Large intestine (tissue), 3 donors: ENCODE measurements around the gene SHROOM3. TPM values are rescaled to one million over a fixed set of nuclear protein-coding genes. Genes with fewer than 3 reads are reported as not detected.

Source experiments
- DNase-seq, 2 donors: peaks; one replicate each; pipeline versions ENCODE4 v3.0.0 to v3.0.0-alpha.2; 2013
- H3K27ac ChIP-seq: one replicate; pipeline ENCODE4 v1.5.1; 2013; ENCODE audit warnings: low read length
- H3K27me3 ChIP-seq: 2 replicates; pipeline ENCODE4 v1.6.1; 2013; ENCODE audit warnings: low read length; ENCODE audit not compliant: control insufficient read depth, insufficient read depth
- H3K36me3 ChIP-seq: 2 replicates; pipeline ENCODE4 v1.6.1; 2013; ENCODE audit warnings: low read length; ENCODE audit not compliant: control insufficient read depth, insufficient read depth
- H3K4me1 ChIP-seq: one replicate; pipeline ENCODE4 v1.6.1; 2013; ENCODE audit warnings: low read length; ENCODE audit not compliant: control insufficient read depth, insufficient read depth
- H3K4me3 ChIP-seq: one replicate; pipeline ENCODE4 v1.5.1; 2013; ENCODE audit warnings: low read length
- H3K9me3 ChIP-seq: one replicate; pipeline ENCODE4 v1.6.1; 2013; ENCODE audit warnings: mild to moderate bottlenecking, low read depth, low read length, moderate library complexity; ENCODE audit not compliant: control insufficient read depth
- WGBS: methylation state at CpG from one replicate; pipeline ENCODE4 v1.1.5; 2013; ENCODE audit warnings: low lambda C conversion rate; ENCODE audit not compliant: insufficient coverage; 5-methylcytosine and 5-hydroxymethylcytosine counted together
- polyA plus RNA-seq: library from polyadenylated mRNA; unstranded; fragments of 120-200 nt; gene quantifications from one replicate; pipeline ENCODE4 v1.2.1, GENCODE V29; 2013

Gene SHROOM3
- polyA plus RNA-seq, 1 donor, result 27.8 TPM

- Histone ChIP-seq H3K4me3 (no peak overlapping the region), H3K36me3 (no peaks in the 10 kb centered on the region), H3K9me3 (no peaks in the 10 kb centered on the region), H3K27me3 (no peaks in the 10 kb centered on the region), H3K4me1 (peaks cover 40% of the 10 kb centered on the region), H3K27ac (peak overlapping the region; percentile 63)
- peak; percentile 61 to 81 for DNase-seq
- no CpG with 5 or more reads among the region's 4 CpGs for WGBS
These were observed 185.9 kb downstream of the SHROOM3 start for GRCh38 chr4:76620723-76621468.

GRCh38 chr4:76622126-76622525 is 187.1 kb downstream of the SHROOM3 start:
- DNase-seq, result peak in 1 of 2 donors; percentile 42
- Histone ChIP-seq H3K4me1 (peaks cover 40% of the 10 kb centered on the region), H3K9me3 (no peaks in the 10 kb centered on the region), H3K27me3 (no peaks in the 10 kb centered on the region), H3K36me3 (no peaks in the 10 kb centered on the region), H3K27ac (peak overlapping the region; percentile 33), H3K4me3 (no peak overlapping the region)
- WGBS, result 0% methylated on average over 1 of the region's 4 CpGs

DNA sequence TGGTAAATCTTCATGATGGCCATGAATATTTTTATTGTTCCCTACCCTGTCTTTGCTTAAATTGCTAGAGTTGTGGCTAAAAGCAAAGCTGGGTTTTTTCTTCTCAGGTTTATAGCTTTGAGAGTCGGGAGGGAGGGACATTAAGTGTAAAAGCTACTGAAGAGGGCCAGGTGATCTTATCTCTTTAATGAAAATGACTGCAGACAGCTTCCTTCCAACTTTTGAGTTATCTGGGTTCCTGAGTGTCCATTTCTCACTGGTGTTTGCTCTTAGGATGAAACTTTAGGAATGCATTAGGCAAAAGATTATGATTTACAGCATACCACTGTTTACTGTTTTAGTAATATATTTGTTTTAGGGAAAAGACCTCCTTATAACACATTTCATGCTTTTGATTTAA is 187.7 kb downstream of the SHROOM3 start:
- Histone ChIP-seq H3K27ac (peak overlapping the region; percentile 33), H3K27me3 (no peaks in the 10 kb centered on the region), H3K36me3 (no peaks in the 10 kb centered on the region), H3K9me3 (no peaks in the 10 kb centered on the region), H3K4me3 (no peak overlapping the region), H3K4me1 (peaks cover 40% of the 10 kb centered on the region)
- no CpG with 5 or more reads among the region's 1 CpG for WGBS
- DNase-seq, result no peak

GRCh38 chr4:76623217-76624045 is 188.4 kb downstream of the SHROOM3 start:
- H3K4me3 ChIP-seq, result no peak overlapping the region
- H3K27ac ChIP-seq, result peak overlapping the region; percentile 33
- H3K9me3 ChIP-seq, result no peaks in the 10 kb centered on the region
- H3K4me1 ChIP-seq, result peaks cover 40% of the 10 kb centered on the region
- H3K27me3 ChIP-seq, result no peaks in the 10 kb centered on the region
- WGBS, result 86% methylated on average over 2 of the region's 4 CpGs
- no peak for DNase-seq
- no peaks in the 10 kb centered on the region for H3K36me3 ChIP-seq

- H3K4me1 ChIP-seq, result peaks cover 40% of the 10 kb centered on the region
These were observed 189.2 kb downstream of the SHROOM3 start for GRCh38 chr4:76624241-76624681.

GRCh38 chr4:76624931-76625715 is 190.1 kb downstream of the SHROOM3 start:
- Histone ChIP-seq H3K27ac (peak overlapping the region; percentile 33), H3K4me1 (peaks cover 40% of the 10 kb centered on the region), H3K27me3 (no peaks in the 10 kb centered on the region), H3K36me3 (peaks cover 11% of the 10 kb centered on the region), H3K9me3 (no peaks in the 10 kb centered on the region), H3K4me3 (no peak overlapping the region)
- no peak for DNase-seq
- 83% methylated on average over 2 of the region's 3 CpGs for WGBS

More at GRCh38 chr4:76624241-76624681, 189.2 kb downstream of the SHROOM3 start:
- H3K27ac ChIP-seq, result peak overlapping the region; percentile 33
- peak; percentile 68 to 81 for DNase-seq
- H3K4me3 ChIP-seq, result no peak overlapping the region
- no peaks in the 10 kb centered on the region for H3K9me3 ChIP-seq
- WGBS, result no CpG with 5 or more reads among the region's 9 CpGs
- no peaks in the 10 kb centered on the region for H3K27me3 ChIP-seq
- peaks cover 6% of the 10 kb centered on the region for H3K36me3 ChIP-seq

DNA sequence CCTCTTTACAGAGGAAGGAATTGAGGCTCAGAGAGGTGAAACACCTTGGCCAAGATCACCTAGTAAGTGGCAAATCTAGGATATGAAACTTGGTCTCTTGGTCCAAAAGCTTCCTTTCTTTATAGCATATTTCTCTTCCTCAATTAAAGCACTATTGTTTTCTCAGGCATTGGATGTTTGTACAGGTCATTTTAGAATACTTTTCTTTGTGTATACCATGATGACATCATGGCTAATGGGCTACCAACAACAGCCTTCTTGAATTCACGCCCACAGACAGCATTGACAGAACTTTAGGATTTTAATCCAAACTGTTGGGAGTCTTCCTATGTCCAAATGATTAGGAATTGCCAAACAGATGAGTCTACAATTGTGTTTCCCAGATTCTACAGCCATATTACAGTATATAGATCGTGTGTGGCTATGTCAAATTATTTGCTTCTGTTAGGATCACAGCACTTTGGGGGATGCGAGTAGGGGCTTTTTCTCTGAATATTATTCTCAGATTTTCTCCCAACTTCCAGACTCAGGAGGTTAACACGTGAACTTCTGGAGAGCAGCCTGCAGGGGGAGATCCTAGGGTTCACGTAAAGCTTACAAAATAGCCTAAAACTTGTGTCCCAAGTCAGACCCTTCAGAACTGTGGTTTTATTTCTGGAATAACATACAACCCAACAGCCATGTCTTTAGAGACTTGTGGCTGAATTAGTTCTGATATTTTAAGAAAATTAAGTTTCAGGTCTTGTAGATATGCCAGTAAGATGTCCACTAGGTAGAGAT is 191.8 kb downstream of the SHROOM3 start:
- H3K4me1 ChIP-seq, result peaks cover 22% of the 10 kb centered on the region
- no peaks in the 10 kb centered on the region for H3K27me3 ChIP-seq
- no peaks in the 10 kb centered on the region for H3K9me3 ChIP-seq
- no CpG with 5 or more reads among the region's 5 CpGs for WGBS
- peaks cover 11% of the 10 kb centered on the region for H3K36me3 ChIP-seq
- H3K27ac ChIP-seq, result no peak overlapping the region
- no peak for DNase-seq
- no peak overlapping the region for H3K4me3 ChIP-seq

GRCh38 chr4:76628251-76628650 is 193.2 kb downstream of the SHROOM3 start:
- WGBS, result no CpG with 5 or more reads among the region's 1 CpG
- H3K27ac ChIP-seq, result no peak overlapping the region

DNA sequence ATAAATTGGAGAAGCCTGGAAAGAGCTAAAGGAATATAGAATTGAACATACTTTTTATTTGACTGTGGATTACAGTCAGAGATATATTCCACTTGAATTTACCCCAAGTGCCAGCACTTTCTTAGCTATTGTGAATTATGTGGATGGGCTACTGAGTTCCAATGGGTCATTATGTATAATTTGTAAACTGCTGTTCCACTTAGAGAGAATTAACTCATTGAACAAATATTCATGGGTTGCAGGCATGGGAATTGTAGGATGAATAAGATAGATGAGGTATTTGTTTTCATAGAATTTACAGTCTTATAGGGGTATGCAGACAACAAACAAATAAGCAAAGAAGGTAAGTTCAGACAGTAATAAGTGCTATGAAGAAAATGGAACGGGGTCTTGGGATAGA is 195.7 kb downstream of the SHROOM3 start:
- H3K36me3 ChIP-seq, result peaks cover 11% of the 10 kb centered on the region
- DNase-seq, result no peak
- H3K9me3 ChIP-seq, result no peaks in the 10 kb centered on the region
- H3K4me1 ChIP-seq, result no peaks in the 10 kb centered on the region
- no peak overlapping the region for H3K4me3 ChIP-seq
- no peak overlapping the region for H3K27ac ChIP-seq
- 100% methylated on average over 1 of the region's 1 CpG for WGBS
- no peaks in the 10 kb centered on the region for H3K27me3 ChIP-seq

More at GRCh38 chr4:76628251-76628650, 193.2 kb downstream of the SHROOM3 start:
- H3K4me3 ChIP-seq, result no peak overlapping the region
- peaks cover 8% of the 10 kb centered on the region for H3K4me1 ChIP-seq
- H3K9me3 ChIP-seq, result no peaks in the 10 kb centered on the region
- no peaks in the 10 kb centered on the region for H3K27me3 ChIP-seq
- H3K36me3 ChIP-seq, result peaks cover 11% of the 10 kb centered on the region
- no peak for DNase-seq
